K562 (cell line): ENCODE measurements around the gene CCDC88C.

Experiments used
- CBX5 ChIP-seq: IDR thresholded peaks from 2 replicates; pipeline ENCODE4 v1.6.1; 2014; ENCODE audit warnings: low read depth, borderline replicate concordance
- CTCF ChIP-seq, 3 experiments: IDR thresholded peaks in 2 of 3; conservative IDR thresholded peaks in 1 of 3; 2 replicates each; pipeline ENCODE4 v1.5.1; 2011 to 2012; ENCODE audit warnings: low read length in 3 of 3, mild to moderate bottlenecking in 3 of 3, control low read depth in 2 of 3, improper control_type of control experiment in 1 of 3, inconsistent platforms in 1 of 3, low read depth in 1 of 3, mixed read lengths in 1 of 3, moderate library complexity in 1 of 3; ENCODE audit not compliant: insufficient read depth in 2 of 3
- HDAC6 ChIP-seq: IDR thresholded peaks from 2 replicates; pipeline ENCODE4 v1.6.1; 2012; ENCODE audit warnings: low read depth, mild to moderate bottlenecking, control low read depth, inconsistent platforms, low read length, moderate library complexity
- SP1 ChIP-seq: sonication (generic); formaldehyde crosslinking; IDR thresholded peaks from 2 replicates; pipeline ENCODE4 v1.8.1; 2022; ENCODE audit warnings: mild to moderate bottlenecking, missing genetic modification reagents
- USF2 ChIP-seq: sonication (generic); formaldehyde crosslinking; IDR thresholded peaks from 2 replicates; pipeline ENCODE4 v1.5.0; 2020; ENCODE audit warnings: missing genetic modification reagents

- TF ChIP-seq HDAC6, result no peak
- TF ChIP-seq SP1 (CRISPR knock-in tag), result no peak
- no peak for TF ChIP-seq USF2 (CRISPR knock-in tag)
- no peak for TF ChIP-seq CTCF (IDR thresholded peaks at IDR 0.05 in 2 of 3, conservative IDR thresholded peaks at IDR 0.05 in 1 of 3; ENCODE audit: insufficient read depth in 2 of 3, low read depth in 1 of 3, low read length in 3 of 3)
- no peak for TF ChIP-seq CBX5
These were observed 121.5 kb downstream of the CCDC88C start for GRCh38 chr14:91295851-91296796.
